Transverse colon (tissue), 4 donors: Measurements from ENCODE around the gene GPI. TPM values are rescaled to one million over a fixed set of nuclear protein-coding genes. Genes with fewer than 3 reads are reported as not detected.
"Not testable (repeated sequence)": the region's sequence is repeated elsewhere in the genome, so short reads cannot be mapped to it uniquely, and the experiment has no call there.

ENCODE experiments used
- DNase-seq: peaks from one replicate; pipeline ENCODE4 v3.0.0-alpha.2; 2019
- H3K27ac ChIP-seq, 4 donors: fragments of 200-600 bp; sonication (generic); 2 replicates each; pipeline ENCODE4 v1.5.1; 2016 to 2018; ENCODE audit warnings: inconsistent platforms in 4 of 4
- H3K27me3 ChIP-seq: fragments of 200-600 bp; sonication (generic); 2 replicates; pipeline ENCODE4 v1.5.1; 2017; ENCODE audit warnings: inconsistent platforms
- H3K36me3 ChIP-seq, 4 donors: fragments of 200-600 bp; sonication (generic); 2 replicates each; pipeline ENCODE4 v1.5.1; 2017 to 2019; ENCODE audit warnings: inconsistent platforms in 4 of 4
- H3K4me1 ChIP-seq, 4 donors: fragments of 200-600 bp; sonication (generic); 2 replicates each; pipeline ENCODE4 v1.5.1; 2017 to 2020; ENCODE audit warnings: inconsistent platforms in 4 of 4
- H3K4me3 ChIP-seq, 4 donors: fragments of 200-600 bp; sonication (generic); 1 replicate in 1 of 4; 2 replicates in 3 of 4; pipeline versions ENCODE4 v1.5.1 to v1.6.1; 2017 to 2019; ENCODE audit warnings: inconsistent platforms in 4 of 4
- H3K9me3 ChIP-seq, 2 donors: fragments of 200-600 bp; sonication (generic); 2 replicates each; pipeline ENCODE4 v1.5.1; 2017 to 2019; ENCODE audit warnings: inconsistent platforms in 2 of 2
- EP300 ChIP-seq: sonication (generic); formaldehyde crosslinking; IDR thresholded peaks from one replicate; pipeline ENCODE4 v1.6.1; 2017; ENCODE audit warnings: antibody characterized with exemption, low read depth
- POLR2A ChIP-seq: fragments of 450-650 bp; IDR thresholded peaks from one replicate; pipeline ENCODE4 v1.6.1; 2016; ENCODE audit warnings: antibody characterized with exemption, mild to moderate bottlenecking, moderate library complexity
- POLR2AphosphoS5 ChIP-seq, 3 donors: sonication (generic); formaldehyde crosslinking; IDR thresholded peaks; one replicate each; pipeline ENCODE4 v1.6.1; 2016; ENCODE audit warnings: antibody characterized with exemption in 3 of 3
- WGBS, 2 donors: methylation state at CpG; one replicate each; pipeline ENCODE4 v1.1.5; 2018; ENCODE audit warnings: low coverage in 1 of 2; 5-methylcytosine and 5-hydroxymethylcytosine counted together
- in situ Hi-C, 4 donors: fragments of 200-750 bp; cut with MboI; loops; one replicate each; pipeline versions ENCODE4 v1.15.0 to v1.15.1; 2017; ENCODE audit warnings: low sequenced_read_pairs in 3 of 4, low pct_ligation_motif_present in 1 of 4, low pct_unique_long_range_greater_than_20kb in 1 of 4
- intact Hi-C: fragments of 100-400 bp; cut with DNase I; formaldehyde crosslinking; loops from one replicate; pipeline ENCODE4 v1.15.1; 2023; ENCODE audit warnings: low total_unique reads
- total RNA-seq, 4 donors: library from RNA; depleted of rRNA; stranded (reverse); fragments of >200 nt; gene quantifications; one replicate each; pipeline ENCODE4 v1.1.0, GENCODE V29; 2016
- TF ChIP-seq, protein P1 (sequence below), 5 experiments: fragments of 200-600 bp in 3 of 5; fragments of 450-650 bp in 2 of 5; sonication (generic) in 3 of 5; IDR thresholded peaks; 1 replicate in 2 of 5; 2 replicates in 3 of 5; pipeline ENCODE4 v1.5.1; 2016 to 2017; ENCODE audit warnings: antibody characterized with exemption in 5 of 5, inconsistent platforms in 3 of 5, mild to moderate bottlenecking in 2 of 5, moderate library complexity in 1 of 5

GPI gene
- total RNA-seq, 4 donors from 2014 or later: 112 to 531 (median 220) TPM

DNA sequence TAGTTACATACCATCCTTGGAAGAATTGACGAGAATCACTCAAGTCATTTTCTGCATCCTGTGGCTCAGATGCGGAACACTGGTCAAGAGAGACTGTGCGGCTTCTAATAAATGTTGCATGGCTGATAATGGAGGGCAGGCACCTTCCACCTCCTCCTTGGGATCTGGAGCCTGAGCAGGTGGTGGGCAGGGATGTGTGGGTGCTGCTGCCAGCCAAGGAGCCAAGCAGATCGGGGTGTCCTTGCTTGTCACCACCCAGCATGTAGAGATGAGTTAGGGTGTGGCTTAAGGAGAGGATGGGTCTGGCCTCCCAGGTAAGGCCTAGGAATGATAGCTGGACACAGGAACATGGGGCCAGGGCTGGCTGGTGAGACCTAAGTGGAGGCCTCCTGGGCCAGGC lies 17.5 kb downstream of the GPI start:
- WGBS, 2 donors: 93 to 98% methylated on average over 3 to 4 of the region's 4 CpGs
- TF ChIP-seq POLR2A: no peak
- TF ChIP-seq POLR2AphosphoS5 (IDR thresholded peaks at IDR 0.05): no peak
- TF ChIP-seq EP300: no peak
- TF ChIP-seq, protein P1, sequence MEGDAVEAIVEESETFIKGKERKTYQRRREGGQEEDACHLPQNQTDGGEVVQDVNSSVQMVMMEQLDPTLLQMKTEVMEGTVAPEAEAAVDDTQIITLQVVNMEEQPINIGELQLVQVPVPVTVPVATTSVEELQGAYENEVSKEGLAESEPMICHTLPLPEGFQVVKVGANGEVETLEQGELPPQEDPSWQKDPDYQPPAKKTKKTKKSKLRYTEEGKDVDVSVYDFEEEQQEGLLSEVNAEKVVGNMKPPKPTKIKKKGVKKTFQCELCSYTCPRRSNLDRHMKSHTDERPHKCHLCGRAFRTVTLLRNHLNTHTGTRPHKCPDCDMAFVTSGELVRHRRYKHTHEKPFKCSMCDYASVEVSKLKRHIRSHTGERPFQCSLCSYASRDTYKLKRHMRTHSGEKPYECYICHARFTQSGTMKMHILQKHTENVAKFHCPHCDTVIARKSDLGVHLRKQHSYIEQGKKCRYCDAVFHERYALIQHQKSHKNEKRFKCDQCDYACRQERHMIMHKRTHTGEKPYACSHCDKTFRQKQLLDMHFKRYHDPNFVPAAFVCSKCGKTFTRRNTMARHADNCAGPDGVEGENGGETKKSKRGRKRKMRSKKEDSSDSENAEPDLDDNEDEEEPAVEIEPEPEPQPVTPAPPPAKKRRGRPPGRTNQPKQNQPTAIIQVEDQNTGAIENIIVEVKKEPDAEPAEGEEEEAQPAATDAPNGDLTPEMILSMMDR (IDR thresholded peaks at IDR 0.05): no peak
- Histone ChIP-seq H3K4me3 (no peak overlapping the region), H3K27ac (no peak overlapping the region), H3K9me3 (no peaks in the 10 kb centered on the region), H3K36me3 (peaks cover 0 to 46% (median 21%) of the 10 kb centered on the region in 4 donors), H3K27me3 (no peaks in the 10 kb centered on the region), H3K4me1 (no peaks in the 10 kb centered on the region)
- intact Hi-C loops: no loop called here
- in situ Hi-C loops: no loop called here
- DNase-seq: no peak

DNA sequence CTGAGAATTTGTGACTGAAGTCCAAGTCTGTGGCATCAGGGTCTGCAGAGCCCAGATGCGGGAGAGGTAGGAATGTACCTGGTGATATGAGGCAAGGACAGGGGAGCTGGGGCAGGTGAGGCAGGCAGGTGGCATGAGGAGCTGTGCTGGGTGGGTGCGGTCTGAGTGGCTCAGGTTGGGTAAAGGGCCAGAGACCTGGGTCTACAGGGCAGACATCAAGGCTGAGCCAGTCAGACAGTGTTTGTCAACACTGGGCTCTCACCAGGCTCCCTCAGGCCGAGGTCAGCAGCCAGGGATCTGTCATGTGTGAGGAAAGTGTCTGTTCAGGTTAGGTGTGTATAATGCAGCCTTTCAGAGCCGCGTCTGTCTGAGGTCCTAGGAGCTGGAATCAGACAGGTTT lies 18.6 kb downstream of the GPI start:
- WGBS, 2 donors: 97% methylated on average over 5 of the region's 5 CpGs; no CpG with 5 or more reads in 1 of the 2 donors
- TF ChIP-seq, protein P1 (IDR thresholded peaks at IDR 0.05): no peak
- TF ChIP-seq EP300: no peak
- no peak for TF ChIP-seq POLR2AphosphoS5 (IDR thresholded peaks at IDR 0.05)
- no peak for TF ChIP-seq POLR2A
- in situ Hi-C loops: no loop called here

DNA sequence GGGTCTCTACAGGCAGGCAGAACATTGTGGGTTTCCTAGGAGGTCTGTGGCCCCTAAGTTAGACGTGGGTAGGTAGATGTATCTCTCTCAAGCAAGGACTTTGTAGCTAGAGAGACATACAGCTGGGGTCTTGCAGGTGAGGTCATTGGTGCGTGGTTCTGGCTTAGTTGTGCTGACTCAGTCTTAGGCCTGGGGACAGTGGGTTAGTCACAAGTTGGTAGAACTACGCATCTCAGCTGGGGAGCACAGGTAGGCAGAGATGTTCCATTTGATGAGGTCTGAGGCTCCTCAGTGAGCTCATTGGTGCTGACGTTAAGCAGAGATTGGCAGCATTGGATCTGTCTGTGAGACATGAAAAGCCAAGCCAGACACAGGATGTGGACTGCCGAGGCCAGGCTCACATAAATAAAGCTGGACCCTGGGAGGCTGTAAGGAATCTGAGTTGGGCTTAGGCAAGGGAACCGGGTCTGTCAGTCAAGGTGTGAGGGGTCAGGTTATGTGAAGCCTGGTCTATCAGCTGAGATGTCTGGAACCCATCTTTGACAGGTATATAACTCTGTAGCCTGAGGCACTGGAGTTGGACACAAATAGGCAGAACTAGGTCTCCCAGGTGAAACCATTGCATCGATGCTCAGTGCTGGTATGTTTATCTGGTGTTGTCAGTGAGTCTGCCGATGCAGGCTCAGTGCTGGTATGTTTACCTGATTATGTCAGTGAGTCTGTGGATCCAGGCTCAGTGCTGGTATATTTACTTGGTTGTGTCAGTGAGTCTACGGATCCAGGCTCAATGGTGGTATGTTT lies 21.8 kb downstream of the GPI start:
- in situ Hi-C loops (no loop called here), intact Hi-C loops (no loop called here)
- Histone ChIP-seq H3K4me3 (no peak overlapping the region), H3K36me3 (peaks cover 0 to 12% (median 5%) of the 10 kb centered on the region in 4 donors), H3K27ac (no peak overlapping the region), H3K27me3 (no peaks in the 10 kb centered on the region), H3K9me3 (no peaks in the 10 kb centered on the region), H3K4me1 (no peaks in the 10 kb centered on the region)
- WGBS, 2 donors: 84% methylated on average over 9 of the region's 9 CpGs; no CpG with 5 or more reads in 1 of the 2 donors
- no peak for DNase-seq
- TF ChIP-seq POLR2AphosphoS5 (IDR thresholded peaks at IDR 0.05): no peak
- no peak for TF ChIP-seq EP300
- TF ChIP-seq POLR2A: no peak
- TF ChIP-seq, protein P1 (IDR thresholded peaks at IDR 0.05): no peak

More for the DNA sequence above, 18.6 kb downstream of the GPI start:
- no peak overlapping the region for H3K4me3 ChIP-seq
- H3K36me3 ChIP-seq: peaks cover 0 to 35% (median 16%) of the 10 kb centered on the region in 4 donors
- intact Hi-C loops: no loop called here
- no peaks in the 10 kb centered on the region for H3K9me3 ChIP-seq
- DNase-seq: no peak
- H3K4me1 ChIP-seq: no peaks in the 10 kb centered on the region
- no peak overlapping the region for H3K27ac ChIP-seq
- no peaks in the 10 kb centered on the region for H3K27me3 ChIP-seq

DNA sequence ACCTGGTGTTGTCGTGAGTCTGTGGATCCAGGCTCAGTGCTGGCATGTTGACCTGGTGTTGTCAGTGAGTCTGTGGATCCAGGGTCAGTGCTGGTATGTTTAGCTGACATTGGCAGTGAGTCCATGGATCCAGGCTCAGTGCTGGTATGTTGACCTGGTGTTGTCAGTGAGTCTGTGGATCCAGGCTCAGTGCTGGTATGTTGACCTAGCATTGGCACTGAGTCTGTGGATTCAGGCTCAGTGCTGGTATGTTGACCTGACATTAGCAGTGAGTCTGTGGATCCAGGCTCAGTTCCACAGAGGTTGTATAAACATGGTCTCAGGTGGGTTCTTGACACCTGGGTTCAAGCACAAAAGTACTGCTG lies 22.4 kb downstream of the GPI start:
- Histone ChIP-seq H3K4me1 (no peaks in the 10 kb centered on the region), H3K4me3 (no peak overlapping the region), H3K9me3 (no peaks in the 10 kb centered on the region), H3K27me3 (no peaks in the 10 kb centered on the region), H3K36me3 (peaks cover 0 to 6% (median 3%) of the 10 kb centered on the region in 4 donors), H3K27ac (no peak overlapping the region)
- intact Hi-C loops: no loop called here
- in situ Hi-C loops: no loop called here
- no peak for DNase-seq
- WGBS, 2 donors: 87% methylated on average over 1 of the region's 1 CpG; no CpG with 5 or more reads in 1 of the 2 donors
- TF ChIP-seq, protein P1 (IDR thresholded peaks at IDR 0.05): no peak
- no peak for TF ChIP-seq EP300
- no peak for TF ChIP-seq POLR2AphosphoS5 (IDR thresholded peaks at IDR 0.05)
- TF ChIP-seq POLR2A: no peak

DNA sequence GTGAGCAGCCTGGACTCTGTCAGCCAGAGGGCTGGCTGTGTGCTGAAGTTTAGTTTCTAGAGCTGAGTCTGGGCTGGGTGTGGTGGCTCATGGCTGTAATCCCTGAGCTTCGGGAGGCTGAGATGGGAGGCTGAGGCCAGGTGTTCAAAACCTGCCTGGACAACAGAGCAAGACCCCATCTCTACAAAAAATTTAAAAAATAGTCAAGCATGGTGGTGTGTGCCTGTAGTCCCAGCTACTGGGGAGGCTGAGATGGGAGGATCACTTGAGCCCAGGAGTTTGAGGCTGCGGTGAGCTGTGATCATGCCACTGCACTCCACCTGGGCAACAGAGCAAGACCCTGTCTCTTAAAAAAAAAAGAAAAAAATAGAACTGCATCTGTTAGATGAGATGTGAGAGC lies 23.7 kb downstream of the GPI start:
- in situ Hi-C loops, H3K9me3 ChIP-seq, H3K36me3 ChIP-seq, H3K27me3 ChIP-seq, H3K4me3 ChIP-seq, H3K27ac ChIP-seq, intact Hi-C loops, DNase-seq, H3K4me1 ChIP-seq: not testable (repeated sequence)
- WGBS, 2 donors: 94 to 100% methylated on average over 1 to 2 of the region's 2 CpGs
